Dedifferentiated amniotic fluid mesenchymal stem cell (primary cell): Measurements from ENCODE around the gene SUSD6.
A peak's percentile ranks its signal among the peaks of the same experiment; 100 is the strongest.

Source experiments
- DNase-seq: peaks from one replicate; pipeline ENCODE4 v3.0.0-alpha.2; 2016; ENCODE audit errors: extremely low spot score

The SUSD6 gene, protein sequence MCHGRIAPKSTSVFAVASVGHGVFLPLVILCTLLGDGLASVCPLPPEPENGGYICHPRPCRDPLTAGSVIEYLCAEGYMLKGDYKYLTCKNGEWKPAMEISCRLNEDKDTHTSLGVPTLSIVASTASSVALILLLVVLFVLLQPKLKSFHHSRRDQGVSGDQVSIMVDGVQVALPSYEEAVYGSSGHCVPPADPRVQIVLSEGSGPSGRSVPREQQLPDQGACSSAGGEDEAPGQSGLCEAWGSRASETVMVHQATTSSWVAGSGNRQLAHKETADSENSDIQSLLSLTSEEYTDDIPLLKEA

DNA sequence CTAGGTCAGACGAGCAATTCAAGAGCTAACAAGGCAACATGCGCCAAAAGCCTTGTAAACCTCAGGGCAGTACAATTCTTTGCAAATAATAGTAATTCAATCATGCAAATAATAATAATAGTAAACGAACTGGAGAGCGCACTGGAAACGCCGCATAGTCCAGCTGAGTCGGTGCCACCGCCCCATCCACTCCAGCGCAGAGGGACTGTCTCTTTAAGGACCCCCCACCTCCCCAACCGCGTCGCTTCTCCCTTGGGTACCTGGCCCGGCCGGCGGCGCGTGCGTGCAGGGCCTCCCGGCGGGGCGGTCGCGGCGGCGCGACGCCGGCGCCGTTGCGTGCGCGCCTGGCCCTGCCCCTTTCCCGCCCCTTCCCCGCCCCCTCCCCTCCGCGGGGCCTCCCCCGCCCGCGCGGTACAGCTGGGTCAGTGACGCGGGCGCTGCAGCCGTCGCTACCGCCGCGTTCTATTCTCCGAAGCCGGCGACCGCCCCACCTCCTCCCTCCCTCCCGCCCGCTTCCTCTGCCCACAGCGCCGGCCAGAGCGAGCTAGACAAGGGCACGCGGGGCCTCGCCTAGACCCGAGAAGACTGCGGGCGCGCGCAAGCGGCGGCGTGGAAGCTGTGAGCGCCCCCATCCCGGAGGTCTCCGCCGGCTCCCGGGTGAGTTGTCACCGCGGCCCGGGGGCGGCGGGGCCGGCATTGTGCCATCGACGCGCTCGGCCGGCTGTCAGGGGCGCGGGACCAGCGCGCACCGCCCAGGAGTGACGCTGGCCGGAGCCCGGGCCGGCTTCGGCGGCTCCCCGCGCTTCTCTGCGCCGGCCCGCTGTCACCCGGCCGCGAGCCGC, at the start of gene SUSD6:
TSS of gene SUSD6 (plus strand) at position 425 of the 842 bp plus-strand sequence. CDS start 46,997 bp downstream, outside the sequence.
- peak; percentile 78 for DNase-seq

DNA sequence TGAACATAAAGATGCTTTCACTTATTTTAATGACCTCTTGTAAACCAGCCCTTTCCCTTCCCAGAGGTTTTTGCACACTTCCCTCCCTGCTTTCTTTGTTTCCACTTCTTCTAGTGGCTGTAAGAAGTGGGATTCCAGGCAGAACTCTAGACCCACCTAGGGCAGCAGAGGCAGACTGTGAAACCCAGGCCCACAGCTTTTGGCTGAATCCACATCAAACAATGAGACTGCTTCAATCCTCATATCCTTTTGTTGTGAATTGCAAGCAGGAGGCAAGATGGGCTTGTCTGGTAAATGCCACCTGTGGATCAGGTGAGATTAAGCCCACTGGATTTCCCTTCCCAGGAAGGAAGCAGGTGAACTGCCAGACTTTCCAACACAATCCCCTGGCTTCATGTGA, 49.5 kb upstream of the SUSD6 start:
- DNase-seq: no peak

DNA sequence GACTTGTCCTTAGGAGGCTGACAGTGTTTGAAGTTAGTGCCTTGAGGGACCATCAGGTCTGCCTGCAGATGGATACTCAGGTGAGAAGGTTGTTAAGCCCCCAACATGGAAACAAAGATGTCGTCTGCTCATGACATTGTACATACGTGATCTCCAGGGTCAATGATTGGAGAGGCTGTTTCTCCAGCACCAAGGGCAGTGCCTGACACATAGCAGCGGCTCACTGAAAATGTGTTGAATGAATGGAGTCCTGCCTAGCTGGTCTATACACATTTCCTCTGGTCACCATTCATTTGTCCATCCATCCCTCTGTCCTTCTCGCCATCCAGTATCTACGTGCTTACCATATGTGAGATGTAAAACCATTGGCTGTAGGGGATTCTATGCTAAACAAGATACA, 43.8 kb upstream of the SUSD6 start:
- no peak for DNase-seq

- DNase-seq: no peak
Observed at GRCh38 chr14:69569859-69570258, 41.5 kb upstream of the SUSD6 start.

DNA sequence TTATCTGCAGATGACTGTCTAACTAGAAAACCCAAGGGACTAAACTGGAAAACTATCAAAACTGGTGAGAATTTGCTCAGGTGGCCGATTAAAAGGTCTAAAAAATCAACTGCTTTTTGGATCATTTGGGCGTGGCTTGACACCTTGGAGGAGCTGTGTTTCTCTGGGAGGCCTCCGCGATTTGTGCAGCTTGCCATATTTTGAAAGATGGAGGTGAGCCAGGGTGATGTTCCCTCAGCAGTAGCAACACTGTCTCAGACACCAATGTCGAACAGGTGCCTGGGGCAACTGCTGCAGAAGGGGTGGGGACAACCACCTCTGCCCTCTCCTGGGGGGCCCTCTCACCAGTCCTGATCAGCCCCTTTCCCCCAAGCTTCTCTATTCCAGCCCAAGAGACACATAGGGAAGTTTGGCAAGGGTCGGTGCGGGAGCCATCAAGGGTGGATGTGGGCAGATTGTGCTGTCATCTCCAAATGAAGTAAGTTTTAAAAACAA, 40.5 kb upstream of the SUSD6 start:
- DNase-seq: no peak

- no peak for DNase-seq
Observed at GRCh38 chr14:69571449-69572029, 39.9 kb upstream of the SUSD6 start.

DNA sequence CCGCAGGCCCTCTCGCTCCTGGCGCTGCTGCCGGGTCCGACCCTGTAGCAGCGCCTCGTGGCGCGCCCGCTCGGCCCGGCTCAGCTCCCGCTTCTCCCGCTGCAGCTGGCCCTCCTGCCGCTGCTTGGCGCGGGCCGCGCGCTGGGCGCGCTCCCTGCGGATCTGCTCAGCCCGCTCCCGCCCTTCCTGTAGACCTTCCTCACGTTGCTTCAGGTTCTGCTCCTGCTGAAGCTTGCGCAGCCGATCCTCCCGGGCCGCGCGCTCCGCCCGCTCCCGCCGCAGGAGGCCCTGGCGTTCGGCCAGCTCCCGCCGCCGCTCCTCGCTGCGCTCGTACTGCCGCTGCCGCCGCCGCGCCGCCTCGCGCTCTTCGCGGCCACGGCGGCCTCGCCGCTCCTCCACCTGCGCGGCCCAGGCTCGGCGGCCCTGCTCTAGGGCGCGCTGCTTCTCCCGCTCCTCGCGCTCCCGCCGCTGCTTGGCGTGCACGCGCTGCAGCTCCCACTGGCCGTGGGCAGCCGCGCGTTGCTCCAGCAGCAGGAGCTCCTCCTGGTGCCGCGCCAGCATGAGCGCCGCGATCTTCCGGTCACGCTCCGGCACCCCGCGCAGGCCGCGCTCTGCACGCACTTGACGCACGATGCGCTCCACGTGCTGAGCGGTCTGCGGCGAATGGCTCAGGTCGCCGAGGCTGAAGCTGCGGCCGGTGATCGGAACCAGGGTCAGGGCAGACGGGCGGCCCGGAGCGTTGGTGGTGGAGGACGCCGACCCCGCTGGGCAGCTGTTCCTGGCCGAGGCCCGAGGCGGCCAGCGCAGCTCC, 39.2 kb upstream of the SUSD6 start:
- DNase-seq: no peak

DNA sequence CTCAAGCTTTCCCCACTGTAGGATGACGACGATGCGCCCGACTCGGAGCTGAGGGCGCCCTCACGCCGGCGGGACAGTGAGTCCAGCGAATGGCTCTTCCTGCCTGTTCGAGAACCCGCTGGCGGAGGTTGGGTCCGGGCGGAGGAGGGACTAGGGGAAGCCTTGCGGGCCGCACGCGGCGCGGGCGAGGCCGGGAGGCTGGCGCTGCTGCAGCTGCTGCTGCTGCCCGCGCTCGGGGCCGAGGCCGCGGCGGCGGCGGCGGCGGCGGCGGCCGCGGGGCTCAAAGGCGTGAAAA, 38.6 kb upstream of the SUSD6 start:
- DNase-seq: no peak

DNA sequence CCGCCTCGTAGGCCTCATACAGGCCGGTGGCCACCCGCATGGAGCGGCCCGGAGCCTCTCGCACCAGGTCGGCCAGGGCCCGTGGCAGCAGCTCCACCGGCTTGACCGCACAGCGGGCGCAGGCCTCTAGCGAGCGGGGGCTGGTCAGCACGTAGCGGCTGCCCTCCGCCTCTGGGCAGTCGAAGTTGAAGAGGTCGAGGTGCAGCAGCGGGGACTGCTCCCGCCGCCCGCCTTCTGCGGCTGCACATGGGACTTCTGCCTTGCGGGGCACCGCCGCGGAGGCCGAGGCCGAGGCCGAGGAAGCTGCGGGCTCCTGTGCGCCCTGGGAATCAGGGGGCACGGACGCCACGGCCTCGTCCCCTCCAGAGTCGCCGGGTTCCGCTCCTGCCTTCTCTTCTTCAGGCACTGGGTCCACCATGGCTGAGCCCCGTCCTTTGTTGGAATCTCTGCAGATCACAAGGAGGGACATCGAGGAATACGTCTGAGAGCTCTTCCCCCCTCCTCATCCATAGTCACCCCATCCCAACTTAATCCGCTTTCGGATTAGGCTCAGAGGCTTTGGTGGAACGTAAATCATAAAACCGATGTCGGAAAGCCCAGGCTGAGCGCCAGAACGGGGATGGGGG, 38.1 kb upstream of the SUSD6 start:
- no peak for DNase-seq

GRCh38 chr14:69573831-69574262, 37.5 kb upstream of the SUSD6 start:
- DNase-seq: no peak

GRCh38 chr14:69574263-69574953, 37.0 kb upstream of the SUSD6 start, which contains the start of gene CCDC177:
Gene CCDC177 (minus strand): TSS chr14:69574871. CDS start chr14:69573622, 1,249 bp downstream.
- no peak for DNase-seq

DNA sequence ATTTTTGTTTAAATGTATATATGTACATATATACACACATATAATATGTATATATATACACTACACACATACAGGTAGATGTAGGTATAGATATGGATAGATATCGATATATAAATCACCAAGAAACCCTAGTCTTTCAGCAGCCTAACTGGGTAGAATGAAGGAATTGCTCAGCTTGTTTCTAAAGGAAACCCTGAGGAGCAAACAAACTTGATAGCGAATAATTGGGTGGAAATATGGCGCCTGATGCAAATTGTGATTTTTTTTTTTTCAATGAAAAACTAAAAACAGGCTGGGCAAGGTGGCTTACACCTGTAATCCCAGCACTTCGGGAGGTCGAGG, 36.5 kb upstream of the SUSD6 start:
- DNase-seq: no peak

DNA sequence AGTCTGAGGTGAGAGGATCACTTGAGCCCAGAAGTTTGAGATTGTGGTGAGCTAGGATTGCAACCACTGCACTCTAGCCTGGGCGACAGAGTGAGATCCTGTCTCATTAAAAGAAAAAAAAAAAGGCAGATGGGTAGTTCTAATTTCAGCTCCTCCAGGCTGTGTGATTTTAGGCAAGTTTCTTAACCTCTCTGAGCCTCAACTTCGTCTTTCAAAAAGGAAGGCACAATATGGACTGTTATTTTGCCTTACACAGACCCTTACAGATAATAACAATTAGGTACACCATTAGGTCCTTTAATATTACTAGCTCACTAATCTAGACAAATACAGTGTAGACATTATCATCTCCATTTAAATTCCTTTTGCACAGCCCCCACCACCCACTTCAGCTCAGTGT, 31.9 kb upstream of the SUSD6 start:
- no peak for DNase-seq

- DNase-seq: no peak
Observed at GRCh38 chr14:69580009-69580577, 31.3 kb upstream of the SUSD6 start.

DNA sequence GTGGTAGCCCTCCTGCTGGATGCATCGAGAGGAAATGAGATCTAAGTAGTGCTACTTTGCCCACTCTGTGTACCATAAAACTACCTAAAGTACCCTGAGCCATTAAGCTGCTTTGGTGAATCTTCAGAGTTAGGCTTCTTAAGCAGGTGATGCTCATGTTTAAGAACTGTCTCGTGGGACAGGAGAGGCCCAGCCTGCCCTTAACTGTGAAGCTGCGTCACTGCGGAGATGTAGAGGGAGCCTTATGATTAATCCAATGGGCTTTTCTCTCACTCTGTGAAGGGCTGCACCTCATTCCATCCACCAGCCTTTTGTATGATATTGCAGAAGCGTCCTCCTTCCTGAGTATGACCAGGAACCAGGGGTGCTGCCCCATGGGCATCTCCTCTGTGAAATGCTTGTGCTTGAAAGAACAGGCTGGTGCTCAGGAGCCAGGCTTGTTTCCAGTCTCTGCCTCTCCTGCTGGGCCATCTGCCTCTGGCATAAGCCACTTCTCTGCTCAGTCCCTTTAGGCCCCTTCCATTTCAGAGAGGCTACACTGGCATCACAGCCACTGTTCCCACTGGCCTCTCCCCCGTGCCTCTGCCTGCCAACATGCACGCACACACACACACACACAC, 30.0 kb upstream of the SUSD6 start:
- no peak for DNase-seq

- no peak for DNase-seq
Observed at GRCh38 chr14:69582212-69582611, 29.2 kb upstream of the SUSD6 start.

- DNase-seq: no peak
Observed at GRCh38 chr14:69582829-69583228, 28.6 kb upstream of the SUSD6 start.

DNA sequence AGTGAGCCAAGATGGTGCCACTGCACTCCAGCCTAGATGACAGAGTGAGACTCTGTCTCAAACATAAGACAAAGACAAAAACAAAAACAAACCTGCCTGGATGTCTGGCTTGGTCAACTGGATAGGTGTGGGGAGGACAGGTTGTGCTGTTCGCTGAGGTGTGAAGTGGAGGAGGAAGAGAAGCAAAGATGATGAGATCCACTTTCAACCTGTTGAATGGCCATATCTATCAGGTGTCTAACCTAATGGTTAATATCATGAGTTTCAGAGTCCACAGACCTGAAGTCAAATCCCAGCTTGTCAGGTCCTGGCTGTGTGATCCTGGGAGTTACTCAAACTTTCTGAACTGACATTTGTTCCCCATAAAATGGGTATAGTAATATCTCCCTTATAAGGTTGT, 27.0 kb upstream of the SUSD6 start:
- DNase-seq: no peak

DNA sequence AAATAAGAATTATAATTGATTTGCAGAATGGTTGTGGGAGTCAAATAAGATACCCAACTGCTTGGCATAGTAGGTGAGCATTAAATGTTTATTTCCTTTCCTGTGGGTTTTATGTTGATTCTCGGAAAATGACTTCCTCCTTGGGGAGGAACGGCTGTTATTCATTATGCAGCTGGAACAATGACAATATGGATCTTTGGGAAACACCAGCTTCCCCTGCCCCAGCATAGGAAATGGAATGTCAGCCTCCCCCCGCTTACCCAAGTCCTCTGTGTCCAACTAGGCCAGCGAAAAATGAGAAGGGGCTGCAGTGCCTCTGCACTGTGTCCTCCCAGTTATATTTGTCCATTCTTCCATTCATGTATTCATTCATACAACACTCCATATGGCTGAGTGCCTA, 25.0 kb upstream of the SUSD6 start:
- DNase-seq: no peak

GRCh38 chr14:69587389-69587788, 24.0 kb upstream of the SUSD6 start:
- no peak for DNase-seq
